GM12878 (cell line): Measurements from ENCODE around the gene COL13A1. TPM values are rescaled to one million over a fixed set of nuclear protein-coding genes. Genes with fewer than 3 reads are reported as not detected.

Experiments
- ATAC-seq: fragments of 200-7000 bp; cut with Tn5 transposase; 3 replicates; pipeline ENCODE4 v1.9.1; 2020; ENCODE audit warnings: mild to moderate bottlenecking, moderate library complexity
- BruUV-seq: library from RNA; stranded (reverse); fragments of 400-500 nt; replicated peaks from 2 replicates; lab custom pipeline; 2021; lab: Mats Ljungman, UMichigan
- CTCF ChIA-PET: fragments of 300-600 bp; sonication (Branson Sonifier 250); formaldehyde crosslinking; extraction: SDS; loops from one replicate; lab custom pipeline; 2021; ENCODE audit warnings: inconsistent platforms; lab: Yijun Ruan, JAX
- POLR2A ChIA-PET: fragments of 350-600 bp; formaldehyde crosslinking; extraction: SDS; loops from one replicate; lab custom pipeline; 2021; ENCODE audit warnings: inconsistent platforms; lab: Charles Lee
- RAD21 ChIA-PET: fragments of 300-600 bp; sonication (Branson Sonifier 250); formaldehyde crosslinking; loops from one replicate; lab custom pipeline; 2023; ENCODE audit warnings: antibody characterized with exemption; ENCODE audit not compliant: unreplicated experiment; lab: Charles Lee
- SMC1A ChIA-PET: fragments of 300-600 bp; sonication (Branson Sonifier 250); formaldehyde crosslinking; loops from one replicate; lab custom pipeline; 2023; ENCODE audit not compliant: unreplicated experiment, uncharacterized antibody; lab: Charles Lee
- DNase-seq: peaks from one replicate; pipeline ENCODE4 v3.0.0-alpha.2; 2011; ENCODE audit warnings: low read depth, low spot score
- FAIRE-seq: peaks from 3 replicates; lab custom pipeline; 2011; peaks lifted over from hg19 to GRCh38; lab: Jason Lieb, UNC
- H2AFZ ChIP-seq: 2 replicates; pipeline ENCODE4 v1.6.0; 2011; ENCODE audit warnings: low read depth, low read length, control low read depth; ENCODE audit not compliant: control insufficient read depth
- H3K27ac ChIP-seq: 2 replicates; pipeline ENCODE4 v1.5.1; 2011; ENCODE audit warnings: control low read depth; ENCODE audit not compliant: control insufficient read depth, insufficient read depth
- H3K27me3 ChIP-seq, 2 experiments: replicated peaks in 1 of 2; 2 replicates each; pipeline versions ENCODE4 v1.6.0 to v1.6.1; 2011; ENCODE audit warnings: low read length in 1 of 2; ENCODE audit not compliant: control insufficient read depth in 2 of 2, insufficient read depth in 2 of 2
- H3K36me3 ChIP-seq, 2 experiments: 2 replicates each; pipeline ENCODE4 v1.5.1; 2011; ENCODE audit warnings: low read length in 1 of 2; ENCODE audit not compliant: control insufficient read depth in 2 of 2, insufficient read depth in 2 of 2
- H3K4me1 ChIP-seq: 2 replicates; pipeline ENCODE4 v1.6.1; 2011; ENCODE audit warnings: mild to moderate bottlenecking, low read length, moderate library complexity, mixed read lengths; ENCODE audit not compliant: control insufficient read depth, insufficient read depth
- H3K4me2 ChIP-seq: 2 replicates; pipeline ENCODE4 v1.6.0; 2011; ENCODE audit warnings: control low read depth; ENCODE audit not compliant: control insufficient read depth, insufficient read depth
- H3K4me3 ChIP-seq: fragments of 200-600 bp; sonication (generic); 2 replicates; pipeline ENCODE4 v1.5.1; 2016
- H3K79me2 ChIP-seq: 2 replicates; pipeline ENCODE4 v1.6.0; 2011; ENCODE audit warnings: low read length; ENCODE audit not compliant: control insufficient read depth, insufficient read depth
- H3K9ac ChIP-seq: 2 replicates; pipeline ENCODE4 v1.8.0; 2011; ENCODE audit warnings: low read length, control low read depth, mixed read lengths; ENCODE audit not compliant: control insufficient read depth, insufficient read depth
- H3K9me3 ChIP-seq: replicated peaks from 3 replicates; pipeline ENCODE4 v1.5.1; 2011; ENCODE audit warnings: mild to moderate bottlenecking, low read length; ENCODE audit not compliant: control insufficient read depth, insufficient read depth
- H4K20me1 ChIP-seq: 2 replicates; pipeline ENCODE4 v1.6.0; 2011; ENCODE audit not compliant: control insufficient read depth, insufficient read depth
- CHD1 ChIP-seq: IDR thresholded peaks from 2 replicates; pipeline ENCODE4 v1.6.1; 2012; ENCODE audit warnings: low read depth, low read length, improper control_type of control experiment
- CHD4 ChIP-seq: fragments of 200-600 bp; sonication (generic); IDR thresholded peaks from 2 replicates; pipeline ENCODE4 v1.6.1; 2016; ENCODE audit warnings: mild to moderate bottlenecking
- SPI1 ChIP-seq: IDR thresholded peaks from 2 replicates; pipeline ENCODE4 v1.6.1; 2011; ENCODE audit warnings: low read depth, mild to moderate bottlenecking, low read length, moderate library complexity, borderline replicate concordance; ENCODE audit not compliant: insufficient read depth
- SUZ12 ChIP-seq: fragments of 200-600 bp; sonication (generic); IDR thresholded peaks from one replicate; pipeline ENCODE4 v1.6.1; 2018; ENCODE audit warnings: antibody characterized with exemption, mild to moderate bottlenecking; ENCODE audit not compliant: unreplicated experiment
- TAF1 ChIP-seq: IDR thresholded peaks from 2 replicates; pipeline ENCODE4 v1.6.1; 2011; ENCODE audit warnings: mild to moderate bottlenecking, low read depth, low read length, borderline replicate concordance
- ZNF622 ChIP-seq: fragments of 450-650 bp; IDR thresholded peaks from 2 replicates; pipeline ENCODE4 v1.6.1; 2017; ENCODE audit warnings: mild to moderate bottlenecking, inconsistent platforms
- WGBS: methylation state at CpG from one replicate; pipeline ENCODE4 v1.1.6; 2016; ENCODE audit warnings: low lambda C conversion rate; ENCODE audit not compliant: insufficient replicate concordance, insufficient coverage; ENCODE audit errors: missing lambda C conversion rate; 5-methylcytosine and 5-hydroxymethylcytosine counted together
- in situ Hi-C: fragments of 300-500 bp; cut with MboI; formaldehyde crosslinking; loops from 9 replicates; pipeline ENCODE4 v1.14.3; 2018; ENCODE audit warnings: mixed read lengths
- intact Hi-C: fragments of 100-400 bp; cut with micrococcal nuclease; formaldehyde crosslinking; loops from one replicate; pipeline ENCODE4 v1.14.2; 2022; ENCODE audit not compliant: unreplicated experiment
- polyA plus RNA-seq, 11 experiments: library from polyadenylated mRNA; depleted of rRNA in 4 of 11; unstranded in 6 of 11; stranded (reverse) in 5 of 11; fragments of >200 nt; fragmentation: Nextera tagmentation in 4 of 11; fragmentation: Illumina TruSeq in 1 of 11; extraction: Ambion mirVana in 4 of 11; extraction: Trizol in 1 of 11; gene quantifications; 1 replicate in 1 of 11; 2 replicates in 10 of 11; pipeline versions ENCODE4 v1.2.1 to v1.2.3, GENCODE V29; 2011 to 2016; ENCODE audit warnings: inconsistent platforms in 2 of 11, missing spikeins in 2 of 11, low read depth in 1 of 11
- total RNA-seq, 4 experiments: library from RNA; depleted of rRNA in 3 of 4; stranded (reverse); fragments of >200 nt in 3 of 4; fragmentation: Illumina TruSeq in 1 of 4; extraction: Trizol in 1 of 4; gene quantifications; 2 replicates each; pipeline versions ENCODE4 v1.2.1 to v1.2.3, GENCODE V29; 2013 to 2021
- TF ChIP-seq, protein P1 (sequence below): fragments of 450-650 bp; formaldehyde crosslinking; IDR thresholded peaks from 2 replicates; pipeline ENCODE4 v1.5.0; 2022; ENCODE audit warnings: mild to moderate bottlenecking, missing genetic modification characterization
- TF ChIP-seq, protein P2 (sequence below): fragments of 150-350 bp; IDR thresholded peaks from 2 replicates; pipeline ENCODE4 v1.6.1; 2016; ENCODE audit warnings: low read depth, low read length
- TF ChIP-seq, protein P3 (sequence below): IDR thresholded peaks from 2 replicates; pipeline ENCODE4 v1.6.1; 2011; ENCODE audit warnings: low read depth, mild to moderate bottlenecking, low read length, moderate library complexity, borderline replicate concordance; ENCODE audit errors: extremely low read depth

COL13A1 gene
- total and polyA plus RNA-seq, 10 of the 15 experiments (the other 5 are each of a cell fraction or from before 2014, with no cell fraction given): 0.03 to 0.15 (median 0.05) TPM; not detected in 7

DNA sequence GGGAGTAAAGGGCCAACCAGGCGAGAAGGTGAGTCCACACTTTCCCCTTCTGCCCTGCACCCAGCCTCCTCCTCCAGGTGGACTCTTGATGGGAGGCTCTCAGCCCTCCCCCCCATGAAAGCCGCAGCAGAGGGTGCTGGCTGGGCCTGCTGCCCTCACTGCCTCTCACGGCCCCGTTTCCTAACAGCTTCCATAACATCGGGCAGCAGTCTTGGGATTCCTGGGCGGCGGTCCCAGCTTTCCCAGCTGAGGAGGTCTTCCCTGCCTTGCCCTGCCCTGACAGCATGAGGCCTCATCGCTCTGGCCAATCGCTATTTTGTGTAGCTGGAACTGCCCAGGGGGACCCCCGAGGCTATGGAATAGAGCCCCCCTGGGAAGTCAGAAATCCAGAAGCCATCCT lies 76.3 kb downstream of the COL13A1 start:
- no peak for ATAC-seq
- H4K20me1 ChIP-seq: no peaks in the 10 kb centered on the region
- CTCF ChIA-PET: no interaction called here
- H3K79me2 ChIP-seq: no peaks in the 10 kb centered on the region
- in situ Hi-C loops: no loop called here
- TF ChIP-seq TAF1: no peak
- TF ChIP-seq, all 136 proteins: peak for 0
- no TSS peak for BruUV-seq
- intact Hi-C loops: no loop called here
- Histone ChIP-seq H3K36me3 (no peaks in the 10 kb centered on the region), H2AFZ (no peak overlapping the region), H3K4me3 (no peak overlapping the region), H3K4me1 (no peaks in the 10 kb centered on the region), H3K9me3 (no peaks in the 10 kb centered on the region), H3K27ac (no peak overlapping the region), H3K27me3 (no peaks in the 10 kb centered on the region; a peak in 2 of 4 replicates), H3K4me2 (no peak overlapping the region), H3K9ac (no peak overlapping the region)
- ChIA-PET SMC1A (no interaction called here), RAD21 (no interaction called here), POLR2A (no interaction called here)
- no peak for FAIRE-seq
- 22% methylated on average over 10 of the region's 10 CpGs for WGBS
- DNase-seq: no peak

DNA sequence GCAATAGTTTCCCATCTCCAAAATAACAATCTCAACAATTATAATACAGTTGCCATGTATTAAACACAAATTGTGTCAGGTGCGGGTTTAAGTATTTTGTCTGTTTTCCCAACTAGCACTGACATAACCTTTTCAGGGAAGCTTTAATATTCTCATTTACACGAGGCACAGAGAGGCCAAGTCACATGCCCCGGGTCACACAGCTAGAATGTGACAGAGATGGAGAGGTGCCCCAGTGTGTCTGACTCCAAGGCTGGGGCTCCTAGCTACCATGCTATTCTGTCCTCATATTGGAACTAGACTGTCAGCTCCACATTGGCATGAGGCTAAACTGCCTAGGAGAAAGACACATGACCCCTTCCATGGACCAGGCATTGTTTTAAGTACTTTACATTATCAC lies 77.2 kb downstream of the COL13A1 start:
- no peaks in the 10 kb centered on the region for H3K4me1 ChIP-seq
- H3K4me2 ChIP-seq: no peak overlapping the region
- FAIRE-seq (no peak), ATAC-seq (no peak), DNase-seq (no peak)
- CTCF ChIA-PET: interaction anchor here (1.0 to 1.1 kb wide), 2 partner anchors 36 to 80 kb away, joined by 3 read pairs; no protein-coding TSS in a partner anchor
- no peak overlapping the region for H2AFZ ChIP-seq
- peaks cover 0 to under 1% of the 10 kb centered on the region in 2 experiments; a peak in 3 of 4 replicates for H3K27me3 ChIP-seq
- no peak overlapping the region for H3K4me3 ChIP-seq
- no peaks in the 10 kb centered on the region for H3K9me3 ChIP-seq
- 40% methylated on average over 3 of the region's 3 CpGs for WGBS
- POLR2A ChIA-PET: no interaction called here
- H4K20me1 ChIP-seq: no peaks in the 10 kb centered on the region
- SMC1A ChIA-PET: no interaction called here
- H3K9ac ChIP-seq: no peak overlapping the region
- intact Hi-C loops (no loop called here), in situ Hi-C loops (no loop called here)
- no TSS peak for BruUV-seq
- H3K79me2 ChIP-seq: no peaks in the 10 kb centered on the region
- no peaks in the 10 kb centered on the region for H3K36me3 ChIP-seq
- TF ChIP-seq, protein P1, sequence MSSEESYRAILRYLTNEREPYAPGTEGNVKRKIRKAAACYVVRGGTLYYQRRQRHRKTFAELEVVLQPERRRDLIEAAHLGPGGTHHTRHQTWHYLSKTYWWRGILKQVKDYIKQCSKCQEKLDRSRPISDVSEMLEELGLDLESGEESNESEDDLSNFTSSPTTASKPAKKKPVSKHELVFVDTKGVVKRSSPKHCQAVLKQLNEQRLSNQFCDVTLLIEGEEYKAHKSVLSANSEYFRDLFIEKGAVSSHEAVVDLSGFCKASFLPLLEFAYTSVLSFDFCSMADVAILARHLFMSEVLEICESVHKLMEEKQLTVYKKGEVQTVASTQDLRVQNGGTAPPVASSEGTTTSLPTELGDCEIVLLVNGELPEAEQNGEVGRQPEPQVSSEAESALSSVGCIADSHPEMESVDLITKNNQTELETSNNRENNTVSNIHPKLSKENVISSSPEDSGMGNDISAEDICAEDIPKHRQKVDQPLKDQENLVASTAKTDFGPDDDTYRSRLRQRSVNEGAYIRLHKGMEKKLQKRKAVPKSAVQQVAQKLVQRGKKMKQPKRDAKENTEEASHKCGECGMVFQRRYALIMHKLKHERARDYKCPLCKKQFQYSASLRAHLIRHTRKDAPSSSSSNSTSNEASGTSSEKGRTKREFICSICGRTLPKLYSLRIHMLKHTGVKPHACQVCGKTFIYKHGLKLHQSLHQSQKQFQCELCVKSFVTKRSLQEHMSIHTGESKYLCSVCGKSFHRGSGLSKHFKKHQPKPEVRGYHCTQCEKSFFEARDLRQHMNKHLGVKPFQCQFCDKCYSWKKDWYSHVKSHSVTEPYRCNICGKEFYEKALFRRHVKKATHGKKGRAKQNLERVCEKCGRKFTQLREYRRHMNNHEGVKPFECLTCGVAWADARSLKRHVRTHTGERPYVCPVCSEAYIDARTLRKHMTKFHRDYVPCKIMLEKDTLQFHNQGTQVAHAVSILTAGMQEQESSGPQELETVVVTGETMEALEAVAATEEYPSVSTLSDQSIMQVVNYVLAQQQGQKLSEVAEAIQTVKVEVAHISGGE: no peak
- no peak for TF ChIP-seq SPI1
- TF ChIP-seq, protein P2, sequence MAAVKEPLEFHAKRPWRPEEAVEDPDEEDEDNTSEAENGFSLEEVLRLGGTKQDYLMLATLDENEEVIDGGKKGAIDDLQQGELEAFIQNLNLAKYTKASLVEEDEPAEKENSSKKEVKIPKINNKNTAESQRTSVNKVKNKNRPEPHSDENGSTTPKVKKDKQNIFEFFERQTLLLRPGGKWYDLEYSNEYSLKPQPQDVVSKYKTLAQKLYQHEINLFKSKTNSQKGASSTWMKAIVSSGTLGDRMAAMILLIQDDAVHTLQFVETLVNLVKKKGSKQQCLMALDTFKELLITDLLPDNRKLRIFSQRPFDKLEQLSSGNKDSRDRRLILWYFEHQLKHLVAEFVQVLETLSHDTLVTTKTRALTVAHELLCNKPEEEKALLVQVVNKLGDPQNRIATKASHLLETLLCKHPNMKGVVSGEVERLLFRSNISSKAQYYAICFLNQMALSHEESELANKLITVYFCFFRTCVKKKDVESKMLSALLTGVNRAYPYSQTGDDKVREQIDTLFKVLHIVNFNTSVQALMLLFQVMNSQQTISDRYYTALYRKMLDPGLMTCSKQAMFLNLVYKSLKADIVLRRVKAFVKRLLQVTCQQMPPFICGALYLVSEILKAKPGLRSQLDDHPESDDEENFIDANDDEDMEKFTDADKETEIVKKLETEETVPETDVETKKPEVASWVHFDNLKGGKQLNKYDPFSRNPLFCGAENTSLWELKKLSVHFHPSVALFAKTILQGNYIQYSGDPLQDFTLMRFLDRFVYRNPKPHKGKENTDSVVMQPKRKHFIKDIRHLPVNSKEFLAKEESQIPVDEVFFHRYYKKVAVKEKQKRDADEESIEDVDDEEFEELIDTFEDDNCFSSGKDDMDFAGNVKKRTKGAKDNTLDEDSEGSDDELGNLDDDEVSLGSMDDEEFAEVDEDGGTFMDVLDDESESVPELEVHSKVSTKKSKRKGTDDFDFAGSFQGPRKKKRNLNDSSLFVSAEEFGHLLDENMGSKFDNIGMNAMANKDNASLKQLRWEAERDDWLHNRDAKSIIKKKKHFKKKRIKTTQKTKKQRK: no peak
- TF ChIP-seq, protein P3, sequence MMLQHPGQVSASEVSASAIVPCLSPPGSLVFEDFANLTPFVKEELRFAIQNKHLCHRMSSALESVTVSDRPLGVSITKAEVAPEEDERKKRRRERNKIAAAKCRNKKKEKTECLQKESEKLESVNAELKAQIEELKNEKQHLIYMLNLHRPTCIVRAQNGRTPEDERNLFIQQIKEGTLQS: no peak
- no peak for TF ChIP-seq ZNF622
- TF ChIP-seq SUZ12: no peak
- no peak for TF ChIP-seq CHD1
- TF ChIP-seq CHD4: no peak
- TF ChIP-seq, all 136 proteins: peak for 0
- H3K27ac ChIP-seq: no peak overlapping the region
- RAD21 ChIA-PET: no interaction called here
